Dedifferentiated amniotic fluid mesenchymal stem cell (primary cell): Measurements from ENCODE around the gene SERPINB2.
"Not testable (repeated sequence)": the region's sequence is repeated elsewhere in the genome, so short reads cannot be mapped to it uniquely, and the experiment has no call there.

Source experiments
- DNase-seq: peaks from one replicate; pipeline ENCODE4 v3.0.0-alpha.2; 2016; ENCODE audit errors: extremely low spot score

SERPINB2 gene

GRCh38 chr18:63888470-63889190, 1.1 kb downstream of the SERPINB2 start:
- DNase-seq: no peak

- no peak for DNase-seq
Observed at GRCh38 chr18:63889626-63890025, 2.1 kb downstream of the SERPINB2 start.

- no peak for DNase-seq
Observed at GRCh38 chr18:63890237-63890949, 2.9 kb downstream of the SERPINB2 start.

- DNase-seq: no peak
Observed at GRCh38 chr18:63890950-63891304, 3.4 kb downstream of the SERPINB2 start.

GRCh38 chr18:63892566-63892965, 5.1 kb downstream of the SERPINB2 start:
- no peak for DNase-seq

GRCh38 chr18:63894106-63894772, 6.7 kb downstream of the SERPINB2 start:
- no peak for DNase-seq

- no peak for DNase-seq
Observed at GRCh38 chr18:63895190-63895589, 7.7 kb downstream of the SERPINB2 start.

GRCh38 chr18:63897072-63897471, 9.6 kb downstream of the SERPINB2 start:
- no peak for DNase-seq

GRCh38 chr18:63899206-63899605, 11.7 kb downstream of the SERPINB2 start:
- DNase-seq: no peak

- DNase-seq: no peak
Observed at GRCh38 chr18:63903851-63904570, 16.5 kb downstream of the SERPINB2 start.

GRCh38 chr18:63904694-63905093, 17.2 kb downstream of the SERPINB2 start:
- no peak for DNase-seq

- DNase-seq: no peak
Observed at GRCh38 chr18:63905361-63905760, 17.9 kb downstream of the SERPINB2 start.

- no peak for DNase-seq
Observed at GRCh38 chr18:63906056-63906455, 18.6 kb downstream of the SERPINB2 start.

GRCh38 chr18:63907664-63908063, 20.2 kb downstream of the SERPINB2 start, which contains the start of gene SERPINB10:
SERPINB10 (plus strand) TSS chr18:63907958; CDS start chr18:63915511, 7,553 bp downstream.
- no peak for DNase-seq

GRCh38 chr18:63908858-63909257, 21.4 kb downstream of the SERPINB2 start:
- DNase-seq: no peak

GRCh38 chr18:63909870-63910269, 22.4 kb downstream of the SERPINB2 start:
- no peak for DNase-seq

- DNase-seq: no peak
Observed at GRCh38 chr18:63917817-63918216, 30.3 kb downstream of the SERPINB2 start.

GRCh38 chr18:63922049-63922448, 34.5 kb downstream of the SERPINB2 start:
- DNase-seq: no peak

- DNase-seq: no peak
Observed at GRCh38 chr18:63924551-63924950, 37.0 kb downstream of the SERPINB2 start.

- DNase-seq: no peak
Observed at GRCh38 chr18:63928331-63928730, 40.8 kb downstream of the SERPINB2 start.

- DNase-seq: not testable (repeated sequence)
Observed at GRCh38 chr18:63929369-63929768, 41.9 kb downstream of the SERPINB2 start.

GRCh38 chr18:63930773-63931354, 43.4 kb downstream of the SERPINB2 start:
- no peak for DNase-seq
